Activated naive CD8-positive, alpha-beta T cell treated with anti-CD3 and anti-CD28 coated beads, Interleukin-2, amount 10 ng/mL, durations not matched to agents 7 days and 5 days (primary cell): ENCODE results near the gene SETBP1. TPM values are rescaled to one million over a fixed set of nuclear protein-coding genes. Genes with fewer than 3 reads are reported as not detected.

Source experiments
- ATAC-seq: fragments of 150-1000 bp; cut with Tn5 transposase; one replicate; pipeline ENCODE4 v1.10.0; 2021; ENCODE audit warnings: low read depth, moderate library complexity
- POLR2A ChIA-PET: fragments of 350-600 bp; sonication (Branson Sonifier 250); formaldehyde crosslinking; loops from one replicate; lab custom pipeline; 2021; ENCODE audit warnings: antibody characterized with exemption; lab: Charles Lee
- DNase-seq: peaks from one replicate; pipeline ENCODE4 v3.0.0; 2021
- H3K27ac Mint-ChIP-seq: one replicate; pipeline ENCODE4 v1.8.0; 2022; ENCODE audit warnings: mild to moderate bottlenecking, mixed read lengths
- H3K27me3 Mint-ChIP-seq: one replicate; pipeline ENCODE4 v1.8.0; 2022; ENCODE audit warnings: mild to moderate bottlenecking, moderate library complexity, mixed read lengths
- H3K36me3 Mint-ChIP-seq: one replicate; pipeline ENCODE4 v1.8.0; 2021; ENCODE audit warnings: mild to moderate bottlenecking, mixed read lengths
- H3K4me1 Mint-ChIP-seq: one replicate; pipeline ENCODE4 v1.8.0; 2021; ENCODE audit warnings: mixed read lengths
- H3K4me3 Mint-ChIP-seq: one replicate; pipeline ENCODE4 v1.8.0; 2022; ENCODE audit warnings: mild to moderate bottlenecking, moderate library complexity, mixed read lengths
- H3K9me3 Mint-ChIP-seq: one replicate; pipeline ENCODE4 v1.8.0; 2021; ENCODE audit warnings: mixed read lengths
- total RNA-seq, 2 experiments: library from RNA; stranded (reverse); gene quantifications; one replicate each; pipeline ENCODE4 v1.2.3, GENCODE V29; 2021

The SETBP1 gene
- total RNA-seq, 2 experiments from 2014 or later = 1.8 to 1.9 TPM

DNA sequence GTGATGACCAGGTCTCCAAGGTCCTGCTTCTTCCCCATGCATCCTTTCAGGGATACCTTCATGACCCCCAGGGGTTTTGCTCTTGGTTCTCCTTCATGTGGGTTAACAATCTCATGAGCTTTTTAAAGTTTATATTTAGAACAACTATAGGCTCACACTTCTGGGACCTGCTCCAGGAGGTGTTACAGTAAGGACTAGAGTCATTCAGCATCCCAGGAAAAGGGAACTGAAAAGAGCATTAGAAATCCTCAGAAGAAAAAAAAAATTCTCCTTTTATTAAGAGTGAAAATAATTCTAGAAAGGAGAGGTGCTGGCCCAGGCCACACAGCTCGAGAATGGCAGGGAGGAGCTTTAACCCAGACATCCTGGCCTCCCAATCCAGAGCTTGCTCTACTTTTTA lies 66.5 kb downstream of the SETBP1 start:
- no peak for ATAC-seq
- H3K36me3 Mint-ChIP-seq = peaks cover 5% of the 10 kb centered on the region
- DNase-seq = no peak
- H3K4me1 Mint-ChIP-seq = peaks cover 3% of the 10 kb centered on the region
- peaks cover 44% of the 10 kb centered on the region for H3K27me3 Mint-ChIP-seq
- no peak overlapping the region for H3K4me3 Mint-ChIP-seq
- H3K9me3 Mint-ChIP-seq = peaks cover 4% of the 10 kb centered on the region
- H3K27ac Mint-ChIP-seq = no peak overlapping the region
- POLR2A ChIA-PET = no interaction called here

DNA sequence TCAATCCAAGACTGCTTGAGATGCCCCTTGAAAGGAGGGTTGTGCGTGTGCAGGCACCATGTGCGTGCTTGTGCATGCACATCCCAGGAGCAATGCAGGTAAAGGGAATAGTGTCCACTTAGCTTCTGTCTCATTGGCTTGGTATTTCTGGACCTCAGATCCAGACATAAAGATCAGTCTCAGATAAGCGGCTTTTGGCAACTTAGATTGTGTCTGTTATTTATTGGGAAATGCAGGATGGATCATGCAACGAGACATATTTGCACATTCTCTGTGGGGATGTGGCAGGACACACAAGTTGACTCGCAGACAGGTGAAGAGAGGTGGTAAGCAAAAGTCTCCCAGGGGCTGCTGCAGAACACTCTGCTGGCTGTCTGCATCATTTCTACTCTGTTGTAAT lies 67.9 kb downstream of the SETBP1 start:
- DNase-seq = no peak
- ATAC-seq = no peak
- Mint-ChIP-seq H3K27ac (no peak overlapping the region), H3K4me1 (peaks cover 3% of the 10 kb centered on the region), H3K36me3 (peaks cover 6% of the 10 kb centered on the region), H3K9me3 (peaks cover 6% of the 10 kb centered on the region), H3K4me3 (no peak overlapping the region), H3K27me3 (peaks cover 34% of the 10 kb centered on the region)
- POLR2A ChIA-PET = no interaction called here

DNA sequence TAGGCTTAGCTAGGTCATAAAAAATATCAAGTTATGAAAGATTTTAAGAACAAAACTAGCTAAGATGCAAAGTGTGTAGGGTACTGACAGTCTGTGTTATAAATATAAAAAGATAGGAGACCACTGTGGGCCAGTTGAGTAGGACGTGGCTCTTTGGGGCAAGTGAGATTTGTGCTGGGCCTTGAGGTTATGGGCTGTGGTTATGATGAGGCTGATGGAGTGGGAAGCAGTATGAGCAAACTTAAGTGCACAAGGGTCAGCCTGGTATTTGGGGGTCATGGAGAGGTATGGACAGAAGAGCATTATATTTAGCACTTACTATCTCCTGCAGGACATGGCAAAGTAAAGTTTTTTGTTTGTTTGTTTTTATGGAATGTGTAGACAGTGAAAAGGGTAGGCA lies 70.1 kb downstream of the SETBP1 start:
- H3K27me3 Mint-ChIP-seq = peaks cover 28% of the 10 kb centered on the region

DNA sequence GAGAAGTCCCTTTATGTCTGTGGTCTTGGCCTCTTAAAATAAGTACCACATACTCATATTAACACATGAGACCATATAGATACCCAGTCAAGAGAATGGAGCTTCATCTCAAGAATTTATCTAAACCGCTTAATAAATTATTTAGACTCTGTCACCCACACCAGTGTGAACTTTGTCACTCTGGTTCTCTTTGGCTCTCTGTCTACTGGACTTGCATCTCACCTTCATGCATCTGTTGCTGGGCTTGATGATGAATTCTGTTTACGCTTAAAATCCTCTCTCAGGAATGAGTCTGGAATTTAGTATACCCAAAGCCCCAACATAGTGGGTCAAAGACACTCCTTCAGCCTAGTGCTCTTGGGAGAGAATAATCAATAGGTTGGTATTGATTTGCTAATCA lies 73.9 kb downstream of the SETBP1 start:
- ATAC-seq (no peak), DNase-seq (no peak)
- H3K27me3 Mint-ChIP-seq = peaks cover 15% of the 10 kb centered on the region
- H3K9me3 Mint-ChIP-seq = peaks cover 6% of the 10 kb centered on the region
- POLR2A ChIA-PET = interaction anchor here (0.7 kb wide), 1 partner anchor 73 kb away, joined by 4 read pairs; no protein-coding TSS in a partner anchor
- H3K27ac Mint-ChIP-seq = no peak overlapping the region
- peaks cover 14% of the 10 kb centered on the region for H3K4me1 Mint-ChIP-seq
- H3K36me3 Mint-ChIP-seq = peaks cover 14% of the 10 kb centered on the region
- H3K4me3 Mint-ChIP-seq = no peak overlapping the region

More for the DNA sequence above, 70.1 kb downstream of the SETBP1 start:
- POLR2A ChIA-PET = no interaction called here
- peaks cover 3% of the 10 kb centered on the region for H3K4me1 Mint-ChIP-seq
- no peak for ATAC-seq
- H3K4me3 Mint-ChIP-seq = no peak overlapping the region
- H3K9me3 Mint-ChIP-seq = peaks cover 6% of the 10 kb centered on the region
- DNase-seq = no peak
- no peak overlapping the region for H3K27ac Mint-ChIP-seq
- peaks cover 11% of the 10 kb centered on the region for H3K36me3 Mint-ChIP-seq

DNA sequence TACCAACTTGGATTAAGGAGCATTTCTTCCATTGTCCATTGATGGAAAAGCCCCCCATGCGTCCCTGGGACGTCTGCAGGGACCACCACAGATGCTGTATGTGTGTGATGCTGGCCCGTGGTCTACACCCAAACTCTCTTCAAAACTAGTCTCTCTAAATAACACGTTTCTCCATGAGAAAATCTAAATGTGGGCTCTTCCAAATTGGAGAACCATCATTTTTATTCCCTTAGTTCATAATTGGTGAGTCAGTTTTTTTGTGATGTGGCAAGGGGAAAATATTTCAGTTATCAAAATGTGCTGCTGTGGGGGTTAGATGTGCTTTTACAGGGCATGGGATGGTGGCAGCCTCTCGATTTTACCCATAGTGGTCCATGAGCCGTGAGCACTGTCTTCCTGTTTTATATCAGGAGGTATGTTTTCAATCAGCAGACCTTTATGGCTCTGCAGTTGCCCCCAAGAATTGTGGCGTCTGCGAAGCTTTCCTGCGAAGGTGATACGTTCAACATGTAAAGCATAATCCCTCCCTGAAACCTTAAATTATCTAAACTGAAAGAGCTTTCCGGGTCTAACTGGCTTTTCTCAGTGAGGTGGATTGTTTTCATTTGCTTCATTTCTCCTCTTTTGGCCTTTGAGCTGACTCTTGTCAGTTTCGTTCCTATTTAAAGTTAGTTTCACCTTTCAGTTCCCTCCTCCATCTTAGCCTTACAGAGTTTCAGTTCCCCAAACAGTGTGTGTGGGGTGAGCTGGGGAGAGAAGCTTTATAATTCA lies 78.4 kb downstream of the SETBP1 start:
- no peaks in the 10 kb centered on the region for H3K27me3 Mint-ChIP-seq
- peak; percentile 81 for ATAC-seq
- POLR2A ChIA-PET = interaction anchor here (0.7 to 1.2 kb wide), 3 partner anchors 9 to 79 kb away, joined by 3 read pairs; partner anchors contain the start of gene SETBP1
- peak overlapping the region; percentile 98 for H3K27ac Mint-ChIP-seq
- H3K9me3 Mint-ChIP-seq = peaks cover 4% of the 10 kb centered on the region
- peak overlapping the region; percentile 80 for H3K4me3 Mint-ChIP-seq
- peaks cover 22% of the 10 kb centered on the region for H3K4me1 Mint-ChIP-seq
- peaks cover 12% of the 10 kb centered on the region for H3K36me3 Mint-ChIP-seq
- peak; percentile 31 for DNase-seq

DNA sequence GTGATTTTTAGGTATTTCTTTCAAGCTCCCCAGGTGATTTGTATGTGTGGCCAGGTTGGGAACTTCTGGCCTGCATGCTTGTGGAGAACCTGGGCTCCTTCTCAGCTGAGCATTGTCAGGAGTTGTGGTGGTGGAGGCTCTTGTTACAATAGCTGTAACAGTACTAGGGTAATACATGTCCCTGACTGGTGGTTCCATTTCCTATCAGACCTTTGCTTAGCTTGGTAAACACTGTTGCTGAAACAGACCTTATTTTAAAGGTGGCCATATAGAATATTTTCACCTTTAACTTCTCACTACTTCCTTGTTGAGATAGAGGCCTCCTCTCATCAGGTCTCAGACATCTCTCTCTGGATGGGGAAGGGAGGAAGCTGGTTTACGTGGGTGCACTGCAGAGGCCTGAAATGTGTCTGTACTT lies 79.2 kb downstream of the SETBP1 start:
- peaks cover 13% of the 10 kb centered on the region for H3K36me3 Mint-ChIP-seq
- no peaks in the 10 kb centered on the region for H3K27me3 Mint-ChIP-seq
- peaks cover 4% of the 10 kb centered on the region for H3K9me3 Mint-ChIP-seq
- DNase-seq (no peak), ATAC-seq (peak; percentile 51)
- peak overlapping the region; percentile 98 for H3K27ac Mint-ChIP-seq
- peaks cover 22% of the 10 kb centered on the region for H3K4me1 Mint-ChIP-seq
- POLR2A ChIA-PET = interaction anchor here (0.8 to 1.2 kb wide), 3 partner anchors 8 to 80 kb away, joined by 3 read pairs; partner anchors contain the start of gene SETBP1
- peak overlapping the region; percentile 80 for H3K4me3 Mint-ChIP-seq

DNA sequence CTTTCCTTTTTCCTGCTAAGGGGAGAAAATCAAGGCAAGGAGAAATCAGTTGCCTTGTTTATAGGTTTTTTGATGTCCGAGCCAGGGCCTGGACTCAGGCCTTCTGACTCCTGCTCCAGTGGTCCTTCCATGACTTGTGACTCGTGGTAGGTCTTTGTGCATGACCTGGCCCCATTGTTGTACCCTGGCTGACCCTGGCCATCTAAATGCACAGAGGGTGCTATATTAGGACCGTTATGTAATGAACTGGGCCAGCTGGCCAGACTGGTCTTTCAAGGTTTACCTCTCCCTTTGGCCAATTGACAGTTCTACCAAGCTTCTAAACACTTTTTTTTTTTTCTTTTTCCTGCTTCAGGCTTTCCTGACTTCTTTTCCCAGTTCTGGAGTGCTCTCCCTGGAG lies 81.1 kb downstream of the SETBP1 start:
- no peak overlapping the region for H3K27ac Mint-ChIP-seq
- H3K9me3 Mint-ChIP-seq = peaks cover 4% of the 10 kb centered on the region
- no peak overlapping the region for H3K4me3 Mint-ChIP-seq
- peaks cover 8% of the 10 kb centered on the region for H3K36me3 Mint-ChIP-seq
- DNase-seq (no peak), ATAC-seq (no peak)
- H3K27me3 Mint-ChIP-seq = no peaks in the 10 kb centered on the region
- H3K4me1 Mint-ChIP-seq = peaks cover 22% of the 10 kb centered on the region
- POLR2A ChIA-PET = no interaction called here

DNA sequence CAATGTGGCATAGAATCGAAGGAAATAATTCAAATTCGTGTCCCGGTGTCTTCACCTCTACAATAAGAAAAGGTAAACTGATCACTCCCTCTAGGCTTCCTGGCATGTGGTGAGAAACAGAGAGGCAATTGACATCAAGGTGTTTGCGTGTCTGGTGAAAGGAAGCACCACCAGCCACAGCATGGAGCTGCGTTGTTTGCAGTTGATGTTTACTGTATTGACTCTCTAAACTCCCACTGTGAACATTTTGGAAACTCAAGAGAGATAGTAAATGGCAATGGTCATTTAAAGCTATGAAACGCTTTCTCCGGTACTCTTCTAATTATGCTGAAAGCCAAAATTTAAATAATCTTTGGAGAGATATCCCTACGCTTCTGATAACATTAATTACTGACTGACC lies 82.6 kb downstream of the SETBP1 start:
- peaks cover 4% of the 10 kb centered on the region for H3K9me3 Mint-ChIP-seq
- POLR2A ChIA-PET = no interaction called here

DNA sequence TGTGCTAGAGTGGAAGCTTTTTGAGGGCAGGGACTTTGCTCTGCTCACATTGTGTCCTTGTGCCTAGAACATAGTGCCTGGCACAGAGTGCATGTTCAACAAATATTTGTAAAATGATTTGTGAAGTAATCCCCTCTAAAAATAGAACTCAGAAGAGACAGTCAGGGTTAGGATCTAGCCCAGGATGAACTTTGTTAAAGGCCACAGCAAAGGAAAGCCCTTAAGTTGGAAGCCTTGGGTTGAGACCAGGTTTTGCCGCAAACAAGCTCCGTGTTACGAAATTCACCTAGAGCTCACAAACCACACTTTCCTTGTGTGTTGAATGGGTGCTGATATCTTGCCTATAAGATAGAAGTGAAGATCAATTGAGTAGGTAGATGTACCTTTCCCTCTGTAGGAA lies 84.2 kb downstream of the SETBP1 start:
- Mint-ChIP-seq H3K4me1 (peaks cover 8% of the 10 kb centered on the region), H3K9me3 (peaks cover 4% of the 10 kb centered on the region)
- no peak for ATAC-seq

More for the DNA sequence above, 82.6 kb downstream of the SETBP1 start:
- H3K27me3 Mint-ChIP-seq = peaks cover 4% of the 10 kb centered on the region
- ATAC-seq = no peak
- H3K27ac Mint-ChIP-seq = no peak overlapping the region
- no peak overlapping the region for H3K4me3 Mint-ChIP-seq
- peaks cover 8% of the 10 kb centered on the region for H3K36me3 Mint-ChIP-seq
- peaks cover 22% of the 10 kb centered on the region for H3K4me1 Mint-ChIP-seq
- DNase-seq = no peak

DNA sequence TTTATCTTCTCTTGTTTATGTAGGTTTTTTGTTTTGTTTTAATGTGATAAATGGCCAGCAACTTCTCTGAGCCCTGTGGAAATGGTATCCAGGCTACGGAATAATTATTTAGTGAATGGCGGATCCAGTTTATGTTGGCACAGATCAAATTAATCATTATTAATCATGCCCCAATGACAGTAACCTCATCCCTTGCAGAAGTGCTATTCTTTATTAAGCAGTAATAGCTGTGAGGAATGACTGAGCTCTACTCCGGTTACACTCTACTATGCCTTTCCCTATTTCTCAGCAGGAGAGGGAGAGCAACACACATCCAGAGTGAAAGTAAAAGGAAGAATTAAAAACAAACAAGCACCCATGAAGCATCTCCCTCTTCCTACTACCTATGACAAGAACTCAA lies 84.8 kb downstream of the SETBP1 start:
- Mint-ChIP-seq H3K27me3 (peaks cover 13% of the 10 kb centered on the region), H3K4me3 (no peak overlapping the region), H3K9me3 (peaks cover 4% of the 10 kb centered on the region), H3K4me1 (peaks cover 2% of the 10 kb centered on the region), H3K27ac (no peak overlapping the region), H3K36me3 (peaks cover 7% of the 10 kb centered on the region)
- no peak for DNase-seq
- POLR2A ChIA-PET = no interaction called here
- ATAC-seq = no peak

More for the DNA sequence above, 84.2 kb downstream of the SETBP1 start:
- no peak for DNase-seq
- POLR2A ChIA-PET = no interaction called here
- Mint-ChIP-seq H3K36me3 (peaks cover 7% of the 10 kb centered on the region), H3K27ac (no peak overlapping the region), H3K4me3 (no peak overlapping the region), H3K27me3 (peaks cover 13% of the 10 kb centered on the region)

DNA sequence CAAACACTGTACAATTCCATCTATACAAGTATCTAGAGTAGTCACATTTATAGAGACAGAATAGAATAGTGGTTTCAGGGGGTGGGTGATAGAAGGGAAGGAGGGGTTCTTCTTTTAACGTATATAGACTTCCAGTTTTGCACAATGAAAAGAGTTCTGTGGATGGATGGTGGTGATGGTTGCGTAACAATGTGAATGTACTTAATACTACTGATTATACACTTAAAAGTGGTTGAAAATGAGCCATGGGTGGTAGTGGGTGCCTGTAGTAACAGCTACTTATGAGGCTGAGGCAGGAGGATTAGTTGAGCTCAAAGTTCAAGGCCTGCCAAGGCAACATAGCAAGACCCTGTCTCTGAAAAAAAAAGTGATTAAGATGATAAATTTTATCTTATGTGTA lies 85.8 kb downstream of the SETBP1 start:
- Mint-ChIP-seq H3K27me3 (peaks cover 13% of the 10 kb centered on the region), H3K9me3 (peaks cover 4% of the 10 kb centered on the region), H3K36me3 (peaks cover 7% of the 10 kb centered on the region), H3K4me1 (peaks cover 2% of the 10 kb centered on the region), H3K27ac (no peak overlapping the region), H3K4me3 (no peak overlapping the region)
- POLR2A ChIA-PET = no interaction called here
- DNase-seq = no peak
- no peak for ATAC-seq

DNA sequence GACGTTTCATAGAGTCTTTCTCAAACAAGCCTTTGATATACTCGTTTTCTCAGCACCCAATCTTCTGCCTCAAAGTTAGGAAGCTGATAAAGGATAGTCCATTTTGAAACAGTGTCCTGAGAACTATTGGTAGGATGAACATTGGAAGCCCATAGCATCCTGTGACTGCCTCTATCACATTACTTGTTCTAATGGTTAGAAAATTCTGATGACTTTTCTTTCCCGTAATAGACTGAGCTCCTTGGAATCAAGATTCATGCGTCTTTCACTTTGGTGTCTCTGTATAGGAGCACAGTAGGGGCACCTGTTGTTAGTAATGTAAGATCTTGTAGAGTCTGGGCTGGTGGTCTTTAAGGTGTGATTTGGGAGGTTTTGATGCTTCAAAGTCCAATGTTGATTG lies 87.1 kb downstream of the SETBP1 start:
- Mint-ChIP-seq H3K27me3 (peaks cover 13% of the 10 kb centered on the region), H3K4me3 (no peak overlapping the region), H3K27ac (no peak overlapping the region), H3K4me1 (peaks cover 1% of the 10 kb centered on the region), H3K36me3 (peaks cover 3% of the 10 kb centered on the region), H3K9me3 (no peaks in the 10 kb centered on the region)
- DNase-seq (no peak), ATAC-seq (no peak)
- POLR2A ChIA-PET = interaction anchor here (1.2 kb wide), 1 partner anchor 8 kb away, joined by 3 read pairs; no protein-coding TSS in a partner anchor

DNA sequence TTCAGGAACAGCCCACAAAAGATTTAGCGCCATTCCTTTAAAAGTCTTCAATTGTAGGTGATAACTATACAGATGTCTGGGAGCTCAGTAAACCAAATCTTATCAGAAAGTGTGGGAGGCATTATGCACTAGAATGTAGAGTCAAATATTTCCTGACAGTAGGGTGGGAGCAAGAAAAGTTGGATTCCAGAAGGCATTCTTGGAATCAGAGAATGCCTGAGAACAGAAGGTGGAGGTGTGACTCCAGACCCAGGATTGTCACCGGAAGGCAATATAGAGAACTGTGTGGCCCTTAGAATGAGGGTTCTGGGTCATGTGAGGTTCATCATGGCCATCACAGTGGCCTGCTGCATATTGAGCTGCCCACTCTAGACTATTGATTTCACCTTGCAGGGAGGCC lies 90.0 kb downstream of the SETBP1 start:
- POLR2A ChIA-PET = no interaction called here
- ATAC-seq (no peak), DNase-seq (no peak)
- Mint-ChIP-seq H3K9me3 (no peaks in the 10 kb centered on the region), H3K27ac (no peak overlapping the region), H3K4me3 (no peak overlapping the region), H3K36me3 (peaks cover 2% of the 10 kb centered on the region), H3K27me3 (peaks cover 21% of the 10 kb centered on the region), H3K4me1 (peaks cover 3% of the 10 kb centered on the region)

DNA sequence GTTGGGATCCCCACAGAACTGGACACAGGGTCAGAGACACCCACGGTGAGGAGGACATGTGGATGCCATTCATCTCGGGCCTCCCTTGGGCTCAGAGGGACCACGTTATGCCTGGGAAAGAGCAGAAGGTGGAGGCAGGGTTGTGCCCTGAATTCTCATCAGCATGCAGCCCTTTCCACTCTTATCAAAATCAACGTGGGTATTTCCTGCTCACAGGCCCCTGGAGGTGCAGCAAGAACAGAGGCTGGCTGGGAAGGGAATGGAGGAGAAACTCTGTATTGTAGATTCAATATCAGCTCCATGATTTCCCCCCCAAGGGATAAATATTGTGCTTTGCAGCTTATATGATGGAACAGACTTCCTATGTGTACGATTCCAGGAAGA lies 90.9 kb downstream of the SETBP1 start:
- no peak overlapping the region for H3K27ac Mint-ChIP-seq

More for the DNA sequence above, 90.9 kb downstream of the SETBP1 start:
- H3K4me3 Mint-ChIP-seq = no peak overlapping the region
- ATAC-seq = no peak
- peaks cover 3% of the 10 kb centered on the region for H3K4me1 Mint-ChIP-seq
- POLR2A ChIA-PET = no interaction called here
- H3K27me3 Mint-ChIP-seq = peaks cover 21% of the 10 kb centered on the region
- H3K36me3 Mint-ChIP-seq = peaks cover 2% of the 10 kb centered on the region
- no peaks in the 10 kb centered on the region for H3K9me3 Mint-ChIP-seq
- DNase-seq = no peak
